IMR-90 (cell line): ENCODE data around the gene CABYR. TPM values are rescaled to one million over a fixed set of nuclear protein-coding genes. Genes with fewer than 3 reads are reported as not detected.

ENCODE experiments used
- ATAC-seq: fragments of 200-7000 bp; cut with Tn5 transposase; 2 replicates; pipeline ENCODE4 v1.9.1; 2020; ENCODE audit warnings: low read depth, mild to moderate bottlenecking, moderate library complexity
- BruUV-seq: library from RNA; stranded (reverse); fragments of 400-500 nt; replicated peaks from 2 replicates; lab custom pipeline; 2021; lab: Mats Ljungman, UMichigan
- CTCF ChIA-PET: fragments of 300-600 bp; formaldehyde crosslinking; extraction: SDS; loops from one replicate; lab custom pipeline; 2021; ENCODE audit warnings: antibody characterized with exemption; lab: Yijun Ruan, JAX
- POLR2A ChIA-PET: fragments of 300-600 bp; sonication (Branson Sonifier 250); formaldehyde crosslinking; loops from one replicate; lab custom pipeline; 2022; ENCODE audit warnings: antibody characterized with exemption; ENCODE audit not compliant: unreplicated experiment; lab: Charles Lee
- DNase-seq: peaks from one replicate; pipeline ENCODE4 v3.0.0; 2013
- H2AFZ ChIP-seq: replicated peaks from 2 replicates; pipeline ENCODE3; 2013; ENCODE audit warnings: low read length, mild to moderate bottlenecking; ENCODE audit not compliant: poor library complexity
- H2AK5ac ChIP-seq: 2 replicates; pipeline ENCODE4 v1.6.1; 2013; ENCODE audit warnings: low read depth, low read length, inconsistent platforms
- H2AK9ac ChIP-seq: replicated peaks from 2 replicates; pipeline ENCODE3; 2013; ENCODE audit warnings: mild to moderate bottlenecking, low read depth, low read length, moderate library complexity; ENCODE audit not compliant: poor library complexity
- H2BK120ac ChIP-seq: 2 replicates; pipeline ENCODE4 v1.6.1; 2013; ENCODE audit warnings: low read depth, low read length, inconsistent platforms
- H2BK15ac ChIP-seq: 3 replicates; pipeline ENCODE4 v1.6.1; 2013; ENCODE audit warnings: low read depth, low read length, inconsistent platforms
- H2BK20ac ChIP-seq: 2 replicates; pipeline ENCODE4 v1.6.1; 2013; ENCODE audit warnings: low read depth, mild to moderate bottlenecking, inconsistent platforms, low read length, moderate library complexity
- H2BK5ac ChIP-seq: 2 replicates; pipeline ENCODE4 v1.6.1; 2013; ENCODE audit warnings: mild to moderate bottlenecking, low read depth, low read length, inconsistent platforms; ENCODE audit not compliant: poor library complexity, severe bottlenecking
- H3K14ac ChIP-seq: replicated peaks from 2 replicates; pipeline ENCODE4 v1.6.1; 2013; ENCODE audit warnings: low read depth, low read length, inconsistent platforms
- H3K18ac ChIP-seq: 2 replicates; pipeline ENCODE4 v1.6.1; 2013; ENCODE audit warnings: low read depth, low read length, control low read depth
- H3K23ac ChIP-seq: 2 replicates; pipeline ENCODE4 v1.6.1; 2013; ENCODE audit warnings: low read depth, low read length, inconsistent platforms
- H3K27ac ChIP-seq: 2 replicates; pipeline ENCODE4 v1.5.1; 2013; ENCODE audit warnings: mild to moderate bottlenecking, control low read depth, low read length; ENCODE audit not compliant: insufficient read depth
- H3K27me3 ChIP-seq: 2 replicates; pipeline ENCODE4 v1.6.1; 2013; ENCODE audit warnings: low read length; ENCODE audit not compliant: control insufficient read depth, insufficient read depth
- H3K36me3 ChIP-seq: 2 replicates; pipeline ENCODE4 v1.6.1; 2013; ENCODE audit warnings: low read length, mixed read lengths; ENCODE audit not compliant: control insufficient read depth, insufficient read depth
- H3K4ac ChIP-seq: 2 replicates; pipeline ENCODE4 v1.6.1; 2013; ENCODE audit warnings: low read depth, low read length, inconsistent platforms
- H3K4me1 ChIP-seq: 2 replicates; pipeline ENCODE4 v1.6.1; 2013; ENCODE audit warnings: low read length, mixed read lengths; ENCODE audit not compliant: control insufficient read depth, insufficient read depth
- H3K4me2 ChIP-seq: 2 replicates; pipeline ENCODE4 v1.6.1; 2013; ENCODE audit warnings: low read depth, mild to moderate bottlenecking, control low read depth, low read length, moderate library complexity
- H3K4me3 ChIP-seq: 2 replicates; pipeline ENCODE4 v1.5.1; 2013; ENCODE audit warnings: low read depth, mild to moderate bottlenecking, control low read depth, low read length, moderate library complexity; ENCODE audit not compliant: insufficient read depth
- H3K56ac ChIP-seq: 2 replicates; pipeline ENCODE4 v1.6.1; 2013; ENCODE audit warnings: low read length, inconsistent platforms; ENCODE audit not compliant: insufficient read depth; ENCODE audit errors: extremely low read depth
- H3K79me1 ChIP-seq, 2 experiments: 2 replicates each; pipeline ENCODE4 v1.6.1; 2013; ENCODE audit warnings: low read length in 2 of 2, inconsistent platforms in 1 of 2, low read depth in 1 of 2
- H3K9ac ChIP-seq: 2 replicates; pipeline ENCODE4 v1.6.1; 2013; ENCODE audit warnings: low read depth, low read length, control low read depth
- H3K9me1 ChIP-seq: 2 replicates; pipeline ENCODE4 v1.6.1; 2013; ENCODE audit warnings: low read length, inconsistent platforms; ENCODE audit not compliant: insufficient read depth
- H3K9me3 ChIP-seq: 2 replicates; pipeline ENCODE4 v1.6.1; 2013; ENCODE audit warnings: low read length; ENCODE audit not compliant: control insufficient read depth, insufficient read depth
- H4K20me1 ChIP-seq: 2 replicates; pipeline ENCODE4 v1.6.1; 2013; ENCODE audit warnings: low read length, inconsistent platforms; ENCODE audit not compliant: insufficient read depth
- H4K5ac ChIP-seq: 2 replicates; pipeline ENCODE4 v1.6.1; 2013; ENCODE audit warnings: mild to moderate bottlenecking, low read depth, low read length, control low read depth
- H4K8ac ChIP-seq, 2 experiments: 2 replicates each; pipeline ENCODE4 v1.6.1; 2013; ENCODE audit warnings: low read depth in 2 of 2, low read length in 2 of 2, control low read depth in 1 of 2, inconsistent platforms in 1 of 2
- H4K91ac ChIP-seq: 2 replicates; pipeline ENCODE4 v1.6.1; 2013; ENCODE audit warnings: low read depth, low read length, inconsistent platforms; ENCODE audit not compliant: insufficient read depth
- BHLHE40 ChIP-seq: fragments of 150-350 bp; IDR thresholded peaks from 2 replicates; pipeline ENCODE4 v1.6.1; 2016; ENCODE audit warnings: mild to moderate bottlenecking, low read depth, low read length
- CHD1 ChIP-seq: IDR thresholded peaks from 2 replicates; pipeline ENCODE4 v1.6.1; 2012; ENCODE audit warnings: low read depth, low read length, improper control_type of control experiment
- MAZ ChIP-seq: IDR thresholded peaks from 2 replicates; pipeline ENCODE4 v1.6.1; 2012; ENCODE audit warnings: low read depth, mild to moderate bottlenecking, low read length, improper control_type of control experiment, moderate library complexity, borderline replicate concordance
- MXI1 ChIP-seq: IDR thresholded peaks from 2 replicates; pipeline ENCODE4 v1.6.1; 2012; ENCODE audit warnings: low read depth, mild to moderate bottlenecking, low read length, moderate library complexity, borderline replicate concordance
- NFE2L2 ChIP-seq: fragments of 150-350 bp; IDR thresholded peaks from 2 replicates; pipeline ENCODE4 v1.6.1; 2016; ENCODE audit warnings: low read depth, mild to moderate bottlenecking, low read length
- POLR2A ChIP-seq: IDR thresholded peaks from 2 replicates; pipeline ENCODE4 v1.6.1; 2012; ENCODE audit warnings: mild to moderate bottlenecking, low read depth, low read length
- RAD21 ChIP-seq: IDR thresholded peaks from 2 replicates; pipeline ENCODE4 v1.6.1; 2012; ENCODE audit warnings: low read length, improper control_type of control experiment
- SMC3 ChIP-seq: fragments of 150-350 bp; IDR thresholded peaks from 2 replicates; pipeline ENCODE4 v1.6.1; 2016; ENCODE audit warnings: low read depth, mild to moderate bottlenecking, antibody characterized with exemption, low read length, moderate library complexity
- whole genome bisulfite sequencing, 2 experiments: methylation state at CpG; one replicate each; pipeline versions ENCODE4 v1.1.5 to v1.1.7; 2013; ENCODE audit warnings: missing lambda C conversion rate in 2 of 2; ENCODE audit not compliant: insufficient read length in 1 of 2; ENCODE audit errors: extremely low coverage in 2 of 2; 5-methylcytosine and 5-hydroxymethylcytosine counted together
- dilution Hi-C: fragments of 300-500 bp; cut with HindIII; formaldehyde crosslinking; loops from one replicate; pipeline ENCODE4 v1.14.3; 2018; ENCODE audit warnings: low sequenced_read_pairs; ENCODE audit not compliant: unreplicated experiment
- in situ Hi-C: fragments of 300-500 bp; cut with MboI; formaldehyde crosslinking; loops from 3 replicates; pipeline ENCODE4 v1.14.3; 2019; ENCODE audit warnings: low sequenced_read_pairs, inconsistent platforms, mixed read lengths
- intact Hi-C: fragments of 100-400 bp; cut with micrococcal nuclease; formaldehyde crosslinking; loops from 2 replicates; pipeline ENCODE4 v1.10.0; 2022
- polyA plus RNA-seq, 3 experiments: library from polyadenylated mRNA; depleted of rRNA; stranded (reverse); fragments of >200 nt; gene quantifications; 2 replicates each; pipeline ENCODE4 v1.2.3, GENCODE V29; 2012; ENCODE audit warnings: low replicate concordance in 1 of 3
- total RNA-seq: library from RNA; depleted of rRNA; stranded (reverse); fragments of >200 nt; gene quantifications from 2 replicates; pipeline ENCODE4 v1.2.3, GENCODE V29; 2012
- TF ChIP-seq, protein P1 (sequence below): fragments of 150-350 bp; IDR thresholded peaks from 2 replicates; pipeline ENCODE4 v1.6.1; 2017; ENCODE audit warnings: mild to moderate bottlenecking, antibody characterized with exemption, low read length, low read depth
- TF ChIP-seq, protein P2 (sequence below): fragments of 150-350 bp; IDR thresholded peaks from 2 replicates; pipeline ENCODE4 v1.6.1; 2016; ENCODE audit warnings: low read depth, mild to moderate bottlenecking, low read length, moderate library complexity, borderline replicate concordance

CABYR gene
- total and polyA plus RNA-seq, 2 of the 4 experiments (the other 2 are of a cell fraction): 4.1 to 6.2 TPM

DNA sequence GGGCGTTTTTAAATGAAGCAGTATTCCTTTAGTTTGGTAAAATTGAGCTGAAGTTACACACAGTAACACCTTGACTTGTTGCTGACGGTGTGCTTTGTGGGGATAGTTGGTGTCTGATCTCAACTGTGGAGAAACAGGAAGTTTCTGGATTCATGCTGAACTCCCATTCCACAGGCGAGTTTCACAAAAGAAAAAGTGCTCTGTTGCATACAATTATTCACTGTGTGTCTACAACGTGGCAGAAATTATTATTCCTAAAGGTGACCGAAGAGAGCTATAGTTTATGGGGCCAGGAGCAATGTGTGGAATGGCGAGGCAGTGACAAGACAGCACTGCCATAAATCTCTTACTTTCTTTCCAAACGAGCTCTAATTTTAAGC, 463 bp upstream of the CABYR start:
- peaks cover 2% of the 10 kb centered on the region for H3K4me1 ChIP-seq
- in situ Hi-C loops (no loop called here), intact Hi-C loops (no loop called here), dilution Hi-C loops (no loop called here)
- peak overlapping the region; percentile 51 to 88; a peak in 3 of 4 replicates for H4K8ac ChIP-seq
- no peak overlapping the region for H2AK5ac ChIP-seq
- H2BK15ac ChIP-seq: 0 out of 3 replicates have a peak overlapping the region, but pooled peaks have one; percentile 9
- H2AFZ ChIP-seq: peak overlapping the region; percentile 95
- no peak overlapping the region for H4K91ac ChIP-seq
- no peaks in the 10 kb centered on the region for H3K9me3 ChIP-seq
- ATAC-seq (peak; percentile 7), DNase-seq (no peak)
- no peak for TF ChIP-seq NFE2L2
- no peak for TF ChIP-seq CHD1
- TF ChIP-seq, protein P1, sequence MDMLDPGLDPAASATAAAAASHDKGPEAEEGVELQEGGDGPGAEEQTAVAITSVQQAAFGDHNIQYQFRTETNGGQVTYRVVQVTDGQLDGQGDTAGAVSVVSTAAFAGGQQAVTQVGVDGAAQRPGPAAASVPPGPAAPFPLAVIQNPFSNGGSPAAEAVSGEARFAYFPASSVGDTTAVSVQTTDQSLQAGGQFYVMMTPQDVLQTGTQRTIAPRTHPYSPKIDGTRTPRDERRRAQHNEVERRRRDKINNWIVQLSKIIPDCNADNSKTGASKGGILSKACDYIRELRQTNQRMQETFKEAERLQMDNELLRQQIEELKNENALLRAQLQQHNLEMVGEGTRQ: no peak
- TF ChIP-seq, protein P2, sequence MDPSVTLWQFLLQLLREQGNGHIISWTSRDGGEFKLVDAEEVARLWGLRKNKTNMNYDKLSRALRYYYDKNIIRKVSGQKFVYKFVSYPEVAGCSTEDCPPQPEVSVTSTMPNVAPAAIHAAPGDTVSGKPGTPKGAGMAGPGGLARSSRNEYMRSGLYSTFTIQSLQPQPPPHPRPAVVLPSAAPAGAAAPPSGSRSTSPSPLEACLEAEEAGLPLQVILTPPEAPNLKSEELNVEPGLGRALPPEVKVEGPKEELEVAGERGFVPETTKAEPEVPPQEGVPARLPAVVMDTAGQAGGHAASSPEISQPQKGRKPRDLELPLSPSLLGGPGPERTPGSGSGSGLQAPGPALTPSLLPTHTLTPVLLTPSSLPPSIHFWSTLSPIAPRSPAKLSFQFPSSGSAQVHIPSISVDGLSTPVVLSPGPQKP: no peak
- no peak for TF ChIP-seq SMC3
- no peak for TF ChIP-seq MXI1
- TF ChIP-seq BHLHE40: no peak
- TF ChIP-seq POLR2A: no peak
- no peak for TF ChIP-seq RAD21
- TF ChIP-seq MAZ: no peak
- H3K4me2 ChIP-seq: peak overlapping the region; percentile 63
- no peak overlapping the region; the same call in 1 of the 2 replicates for H3K56ac ChIP-seq
- H3K9ac ChIP-seq: peak overlapping the region; percentile 10; the same call in 1 of the 2 replicates
- 33% methylated on average over 2 of the region's 7 CpGs; no CpG with 5 or more reads in 1 of the 2 experiments for WGBS, 2 experiments
- H3K36me3 ChIP-seq: 0 out of 2 replicates have a peak, but pooled peaks cover under 1% of the 10 kb centered on the region
- peak overlapping the region; percentile 69 for H3K14ac ChIP-seq
- H2BK20ac ChIP-seq: no peak overlapping the region
- peak overlapping the region; percentile 84 for H2AK9ac ChIP-seq
- H3K9me1 ChIP-seq: 0 out of 2 replicates have a peak, but pooled peaks cover 6% of the 10 kb centered on the region
- peak overlapping the region; percentile 38 for H3K4ac ChIP-seq
- ChIA-PET POLR2A (interaction anchor here (0.6 to 1.1 kb wide), 5 partner anchors 13 to 521 kb away, joined by 3 to 5 read pairs (median 4); no protein-coding TSS in a partner anchor), CTCF (interaction anchor here (0.6 kb wide), 1 partner anchor 56 kb away, joined by 3 read pairs; no protein-coding TSS in a partner anchor)
- no peaks in the 10 kb centered on the region for H4K20me1 ChIP-seq
- H4K5ac ChIP-seq: peak overlapping the region; percentile 16; the same call in 1 of the 2 replicates
- H3K18ac ChIP-seq: no peak overlapping the region
- peak overlapping the region; percentile 47 for H3K4me3 ChIP-seq
- H3K27ac ChIP-seq: no peak overlapping the region
- peaks cover 0 to 6% of the 10 kb centered on the region in 2 experiments; a peak in 1 of 4 replicates for H3K79me1 ChIP-seq
- no peak overlapping the region for H2BK5ac ChIP-seq
- BruUV-seq: no TSS peak
- H3K23ac ChIP-seq: 0 out of 2 replicates have a peak overlapping the region, but pooled peaks have one; percentile 39
- peak overlapping the region; percentile 48; the same call in 1 of the 2 replicates for H2BK120ac ChIP-seq
- no peaks in the 10 kb centered on the region for H3K27me3 ChIP-seq
